ENCODE measurements around the gene ARFIP1.

- TF ChIP-seq POLR2AphosphoS5 (IDR thresholded peaks at IDR 0.05; ENCODE audit: low read depth, low read length) (no peak), REST (IDR thresholded peaks at IDR 0.05; ENCODE audit: insufficient read depth in 1 of 2, low read depth in 2 of 2, low read length in 2 of 2) (no peak), TAF1 (IDR thresholded peaks at IDR 0.05; ENCODE audit: borderline replicate concordance, insufficient read depth, low read length) (no peak)
Measured at GRCh38 chr4:152887981-152888380, 108.2 kb downstream of the ARFIP1 start.

All from PFSK-1 (cell line).